GM12878 (cell line): ENCODE measurements around the gene FBXO21. TPM values are rescaled to one million over a fixed set of nuclear protein-coding genes. Genes with fewer than 3 reads are reported as not detected.
A peak's percentile ranks its signal among the peaks of the same experiment; 100 is the strongest.

Experiments
- ATAC-seq: fragments of 200-7000 bp; cut with Tn5 transposase; 3 replicates; pipeline ENCODE4 v1.9.1; 2020; ENCODE audit warnings: mild to moderate bottlenecking, moderate library complexity
- Bru-seq: library from RNA; stranded (reverse); fragments of 400-500 nt; gene quantifications from one replicate; lab custom pipeline; 2021; lab: Mats Ljungman, UMichigan
- BruChase-seq, 2 experiments: library from RNA; stranded (reverse); fragments of 400-500 nt; gene quantifications; one replicate each; lab custom pipeline; 2021; lab: Mats Ljungman, UMichigan
- BruUV-seq: library from RNA; stranded (reverse); fragments of 400-500 nt; replicated peaks from 2 replicates; lab custom pipeline; 2021; lab: Mats Ljungman, UMichigan
- CTCF ChIA-PET: fragments of 300-600 bp; sonication (Branson Sonifier 250); formaldehyde crosslinking; extraction: SDS; loops from one replicate; lab custom pipeline; 2021; ENCODE audit warnings: inconsistent platforms; lab: Yijun Ruan, JAX
- POLR2A ChIA-PET: fragments of 350-600 bp; formaldehyde crosslinking; extraction: SDS; loops from one replicate; lab custom pipeline; 2021; ENCODE audit warnings: inconsistent platforms; lab: Charles Lee
- RAD21 ChIA-PET: fragments of 300-600 bp; sonication (Branson Sonifier 250); formaldehyde crosslinking; loops from one replicate; lab custom pipeline; 2023; ENCODE audit warnings: antibody characterized with exemption; ENCODE audit not compliant: unreplicated experiment; lab: Charles Lee
- SMC1A ChIA-PET: fragments of 300-600 bp; sonication (Branson Sonifier 250); formaldehyde crosslinking; loops from one replicate; lab custom pipeline; 2023; ENCODE audit not compliant: unreplicated experiment, uncharacterized antibody; lab: Charles Lee
- DNase-seq: peaks from one replicate; pipeline ENCODE4 v3.0.0-alpha.2; 2011; ENCODE audit warnings: low read depth, low spot score
- FAIRE-seq: peaks from 3 replicates; lab custom pipeline; 2011; peaks lifted over from hg19 to GRCh38; lab: Jason Lieb, UNC
- H2AFZ ChIP-seq: 2 replicates; pipeline ENCODE4 v1.6.0; 2011; ENCODE audit warnings: low read depth, low read length, control low read depth; ENCODE audit not compliant: control insufficient read depth
- H3K27ac ChIP-seq: 2 replicates; pipeline ENCODE4 v1.5.1; 2011; ENCODE audit warnings: control low read depth; ENCODE audit not compliant: control insufficient read depth, insufficient read depth
- H3K27me3 ChIP-seq, 2 experiments: replicated peaks in 1 of 2; 2 replicates each; pipeline versions ENCODE4 v1.6.0 to v1.6.1; 2011; ENCODE audit warnings: low read length in 1 of 2; ENCODE audit not compliant: control insufficient read depth in 2 of 2, insufficient read depth in 2 of 2
- H3K36me3 ChIP-seq, 2 experiments: 2 replicates each; pipeline ENCODE4 v1.5.1; 2011; ENCODE audit warnings: low read length in 1 of 2; ENCODE audit not compliant: control insufficient read depth in 2 of 2, insufficient read depth in 2 of 2
- H3K4me1 ChIP-seq: 2 replicates; pipeline ENCODE4 v1.6.1; 2011; ENCODE audit warnings: mild to moderate bottlenecking, low read length, moderate library complexity, mixed read lengths; ENCODE audit not compliant: control insufficient read depth, insufficient read depth
- H3K4me2 ChIP-seq: 2 replicates; pipeline ENCODE4 v1.6.0; 2011; ENCODE audit warnings: control low read depth; ENCODE audit not compliant: control insufficient read depth, insufficient read depth
- H3K4me3 ChIP-seq: fragments of 200-600 bp; sonication (generic); 2 replicates; pipeline ENCODE4 v1.5.1; 2016
- H3K79me2 ChIP-seq: 2 replicates; pipeline ENCODE4 v1.6.0; 2011; ENCODE audit warnings: low read length; ENCODE audit not compliant: control insufficient read depth, insufficient read depth
- H3K9ac ChIP-seq: 2 replicates; pipeline ENCODE4 v1.8.0; 2011; ENCODE audit warnings: low read length, control low read depth, mixed read lengths; ENCODE audit not compliant: control insufficient read depth, insufficient read depth
- H3K9me3 ChIP-seq: replicated peaks from 3 replicates; pipeline ENCODE4 v1.5.1; 2011; ENCODE audit warnings: mild to moderate bottlenecking, low read length; ENCODE audit not compliant: control insufficient read depth, insufficient read depth
- H4K20me1 ChIP-seq: 2 replicates; pipeline ENCODE4 v1.6.0; 2011; ENCODE audit not compliant: control insufficient read depth, insufficient read depth
- BHLHE40 ChIP-seq, 2 experiments: fragments of 450-650 bp in 1 of 2; IDR thresholded peaks; 2 replicates each; pipeline ENCODE4 v1.6.1; 2011 to 2017; ENCODE audit warnings: low read depth in 2 of 2, borderline replicate concordance in 1 of 2, improper control_type of control experiment in 1 of 2, low read length in 1 of 2, mild to moderate bottlenecking in 1 of 2
- NR2C1 ChIP-seq: fragments of 450-650 bp; IDR thresholded peaks from 2 replicates; pipeline ENCODE4 v1.6.1; 2017; ENCODE audit warnings: antibody characterized with exemption, mild to moderate bottlenecking, moderate library complexity
- RELA ChIP-seq: fragments of 450-650 bp; IDR thresholded peaks from 2 replicates; pipeline ENCODE4 v1.8.0; 2014; ENCODE audit warnings: borderline replicate concordance; ENCODE audit not compliant: partially characterized antibody
- SRF ChIP-seq, 2 experiments: IDR thresholded peaks; 2 replicates each; pipeline ENCODE4 v1.6.1; 2011; ENCODE audit warnings: low read depth in 2 of 2, low read length in 2 of 2, mild to moderate bottlenecking in 1 of 2, moderate library complexity in 1 of 2
- TARDBP ChIP-seq: IDR thresholded peaks from 2 replicates; pipeline ENCODE4 v1.6.1; 2016; ENCODE audit warnings: borderline replicate concordance
- WGBS: methylation state at CpG from one replicate; pipeline ENCODE4 v1.1.6; 2016; ENCODE audit warnings: low lambda C conversion rate; ENCODE audit not compliant: insufficient replicate concordance, insufficient coverage; ENCODE audit errors: missing lambda C conversion rate; 5-methylcytosine and 5-hydroxymethylcytosine counted together
- in situ Hi-C: fragments of 300-500 bp; cut with MboI; formaldehyde crosslinking; loops from 9 replicates; pipeline ENCODE4 v1.14.3; 2018; ENCODE audit warnings: mixed read lengths
- intact Hi-C: fragments of 100-400 bp; cut with micrococcal nuclease; formaldehyde crosslinking; loops from one replicate; pipeline ENCODE4 v1.14.2; 2022; ENCODE audit not compliant: unreplicated experiment
- long read RNA-seq, 2 experiments: library from polyadenylated mRNA; unstranded; transcript quantifications; one replicate each; pipeline ENCODE4 v2.0.0, GENCODE V29; 2019 to 2020
- polyA minus RNA-seq, 3 experiments: library from RNA; depleted of rRNA, polyadenylated mRNA; stranded (reverse); fragments of >200 nt; gene quantifications; 2 replicates each; pipeline ENCODE4 v1.2.3, GENCODE V29; 2011
- polyA plus RNA-seq, 11 experiments: library from polyadenylated mRNA; depleted of rRNA in 4 of 11; unstranded in 6 of 11; stranded (reverse) in 5 of 11; fragments of >200 nt; fragmentation: Nextera tagmentation in 4 of 11; fragmentation: Illumina TruSeq in 1 of 11; extraction: Ambion mirVana in 4 of 11; extraction: Trizol in 1 of 11; gene quantifications; 1 replicate in 1 of 11; 2 replicates in 10 of 11; pipeline versions ENCODE4 v1.2.1 to v1.2.3, GENCODE V29; 2011 to 2016; ENCODE audit warnings: inconsistent platforms in 2 of 11, missing spikeins in 2 of 11, low read depth in 1 of 11
- total RNA-seq, 4 experiments: library from RNA; depleted of rRNA in 3 of 4; stranded (reverse); fragments of >200 nt in 3 of 4; fragmentation: Illumina TruSeq in 1 of 4; extraction: Trizol in 1 of 4; gene quantifications; 2 replicates each; pipeline versions ENCODE4 v1.2.1 to v1.2.3, GENCODE V29; 2013 to 2021
- TF ChIP-seq, protein P1 (sequence below): fragments of 450-650 bp; formaldehyde crosslinking; IDR thresholded peaks from 2 replicates; pipeline ENCODE4 v1.4.0; 2022; ENCODE audit warnings: mild to moderate bottlenecking, moderate library complexity
- TF ChIP-seq, protein P2 (sequence below): fragments of 450-650 bp; IDR thresholded peaks from 2 replicates; pipeline ENCODE4 v1.6.1; 2017; ENCODE audit warnings: mild to moderate bottlenecking, moderate library complexity

Gene FBXO21, protein sequence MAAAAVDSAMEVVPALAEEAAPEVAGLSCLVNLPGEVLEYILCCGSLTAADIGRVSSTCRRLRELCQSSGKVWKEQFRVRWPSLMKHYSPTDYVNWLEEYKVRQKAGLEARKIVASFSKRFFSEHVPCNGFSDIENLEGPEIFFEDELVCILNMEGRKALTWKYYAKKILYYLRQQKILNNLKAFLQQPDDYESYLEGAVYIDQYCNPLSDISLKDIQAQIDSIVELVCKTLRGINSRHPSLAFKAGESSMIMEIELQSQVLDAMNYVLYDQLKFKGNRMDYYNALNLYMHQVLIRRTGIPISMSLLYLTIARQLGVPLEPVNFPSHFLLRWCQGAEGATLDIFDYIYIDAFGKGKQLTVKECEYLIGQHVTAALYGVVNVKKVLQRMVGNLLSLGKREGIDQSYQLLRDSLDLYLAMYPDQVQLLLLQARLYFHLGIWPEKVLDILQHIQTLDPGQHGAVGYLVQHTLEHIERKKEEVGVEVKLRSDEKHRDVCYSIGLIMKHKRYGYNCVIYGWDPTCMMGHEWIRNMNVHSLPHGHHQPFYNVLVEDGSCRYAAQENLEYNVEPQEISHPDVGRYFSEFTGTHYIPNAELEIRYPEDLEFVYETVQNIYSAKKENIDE
- 52.2 and 59.4 TPM in 2 replicates for total RNA-seq (2013; cell fraction: nucleolus; rRNA removed)
- total RNA-seq (2014; rRNA removed) (20.1 and 32.6 TPM in 2 replicates), total RNA-seq (2014; rRNA removed; fragmentation: Illumina TruSeq; extraction: Trizol) (11.9 and 12.7 TPM in 2 replicates), total RNA-seq (2021) (21.8 and 25.1 TPM in 2 replicates), polyA plus RNA-seq (2011; rRNA removed) (15.7 and 16.0 TPM in 2 replicates), polyA plus RNA-seq (2014; fragmentation: Illumina TruSeq; extraction: Trizol) (11.5 and 15.4 TPM in 2 replicates), polyA plus RNA-seq (2014; fragmentation: Nextera tagmentation; extraction: Ambion mirVana) (1 to 10 TPM; 5.5 to 9.4 TPM), polyA plus RNA-seq (2014; rRNA removed) (26.4 TPM in 2 replicates), polyA plus RNA-seq (2016; fragmentation: Nextera tagmentation; extraction: Ambion mirVana) (10 to 100 TPM; 24.0 to 25.6 TPM), polyA minus RNA-seq (2011; rRNA and poly(A)+ RNA removed) (23.8 and 30.2 TPM in 2 replicates), Bru-seq, nascent RNA (percentile 85 among the genes with signal in this experiment), BruChase-seq, experiment 1, labeled RNA remaining after a 6-hour chase (percentile 72 among the genes with signal in this experiment), BruChase-seq, experiment 2, labeled RNA remaining after a 2-hour chase (percentile 80 among the genes with signal in this experiment)
- polyA plus RNA-seq (2011; ENCODE audit: low read depth) = 6.0 TPM
- polyA plus RNA-seq (2011; cell fraction: cytosol; rRNA removed) = 42.9 and 46.3 TPM in 2 replicates
- 26.8 and 45.0 TPM in 2 replicates for polyA plus RNA-seq (2011; cell fraction: nucleus; rRNA removed)
- polyA plus RNA-seq (2012) = 10.2 and 11.6 TPM in 2 replicates
- polyA minus RNA-seq (2011; cell fraction: cytosol; rRNA and poly(A)+ RNA removed) = 15.1 and 17.0 TPM in 2 replicates
- 14.1 and 27.7 TPM in 2 replicates for polyA minus RNA-seq (2011; cell fraction: nucleus; rRNA and poly(A)+ RNA removed)
- long read RNA-seq, experiment 1, full-length matches to known transcripts = 23 of 25 reads
- long read RNA-seq, experiment 1, partial matches to known transcripts = 2 of 25 reads
- long read RNA-seq, experiment 1, other reads (novel, unspliced or antisense) = 0 of 25 reads
- long read RNA-seq, experiment 2, full-length matches to known transcripts = 89 of 110 reads
- long read RNA-seq, experiment 2, partial matches to known transcripts = 5 of 110 reads
- long read RNA-seq, experiment 2, other reads (novel, unspliced or antisense) = 16 of 110 reads

DNA sequence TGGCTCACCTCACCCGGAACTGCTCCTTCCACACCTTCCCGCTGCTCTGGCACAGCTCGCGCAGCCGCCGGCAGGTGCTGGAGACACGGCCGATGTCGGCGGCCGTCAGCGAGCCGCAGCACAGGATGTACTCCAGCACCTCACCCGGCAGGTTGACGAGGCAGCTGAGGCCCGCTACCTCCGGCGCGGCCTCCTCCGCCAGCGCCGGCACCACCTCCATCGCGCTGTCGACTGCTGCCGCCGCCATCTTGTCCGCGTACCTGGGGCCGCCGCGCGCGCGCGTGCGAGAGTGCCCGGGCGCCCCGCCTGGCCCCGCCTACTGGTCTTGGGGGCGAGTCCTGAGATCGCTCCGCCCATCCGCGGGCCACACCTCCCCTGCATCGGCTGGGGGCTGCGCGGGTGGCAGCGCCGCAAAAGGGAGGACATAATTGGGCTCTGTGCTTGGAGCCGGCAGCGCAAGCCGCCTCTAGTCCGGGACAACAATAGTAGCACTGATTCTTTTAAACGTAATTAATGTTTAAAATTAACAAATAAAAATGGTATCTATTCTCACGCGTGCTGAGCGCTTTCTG is at the start of gene FBXO21:
TSS of gene FBXO21 (minus strand) at position 261 of the 572 bp plus-strand sequence. CDS start at position 247, 14 bp downstream.
- H3K9me3 ChIP-seq = no peaks in the 10 kb centered on the region; the same call in 2 of the 3 replicates
- BruUV-seq = no TSS peak
- no peaks in the 10 kb centered on the region; a peak in 1 of 4 replicates for H3K36me3 ChIP-seq
- no peak for FAIRE-seq
- H2AFZ ChIP-seq = peak within 1 kb of the TSS; percentile 73
- H3K27me3 ChIP-seq = no peaks in the 10 kb centered on the region
- POLR2A ChIA-PET = interaction anchor here (0.6 kb wide), 1 partner anchor 240 kb away, joined by 3 read pairs; no protein-coding TSS in a partner anchor
- peak within 1 kb of the TSS; percentile 89 for H3K4me2 ChIP-seq
- peak within 1 kb of the TSS; percentile 60 for H3K9ac ChIP-seq
- RAD21 ChIA-PET = no interaction called here
- H3K4me1 ChIP-seq = no peaks in the 10 kb centered on the region; the same call in 1 of the 2 replicates
- H3K27ac ChIP-seq = peak within 1 kb of the TSS; percentile 14; the same call in 1 of the 2 replicates
- 4% methylated on average over 58 of the region's 59 CpGs for WGBS
- peak; percentile 98 for ATAC-seq
- intact Hi-C loops (no loop called here), in situ Hi-C loops (loop anchor here (25.0 kb wide), 1 partner anchor 1197 kb away; the partner anchor contains the start of gene SUDS3)
- peak within 1 kb of the TSS; percentile 84 for H3K4me3 ChIP-seq
- peaks cover 18% of the 10 kb centered on the region for H3K79me2 ChIP-seq
- H4K20me1 ChIP-seq = no peaks in the 10 kb centered on the region
- CTCF ChIA-PET = no interaction called here
- SMC1A ChIA-PET = no interaction called here
- DNase-seq = peak; percentile 33
- TF ChIP-seq, protein P1, sequence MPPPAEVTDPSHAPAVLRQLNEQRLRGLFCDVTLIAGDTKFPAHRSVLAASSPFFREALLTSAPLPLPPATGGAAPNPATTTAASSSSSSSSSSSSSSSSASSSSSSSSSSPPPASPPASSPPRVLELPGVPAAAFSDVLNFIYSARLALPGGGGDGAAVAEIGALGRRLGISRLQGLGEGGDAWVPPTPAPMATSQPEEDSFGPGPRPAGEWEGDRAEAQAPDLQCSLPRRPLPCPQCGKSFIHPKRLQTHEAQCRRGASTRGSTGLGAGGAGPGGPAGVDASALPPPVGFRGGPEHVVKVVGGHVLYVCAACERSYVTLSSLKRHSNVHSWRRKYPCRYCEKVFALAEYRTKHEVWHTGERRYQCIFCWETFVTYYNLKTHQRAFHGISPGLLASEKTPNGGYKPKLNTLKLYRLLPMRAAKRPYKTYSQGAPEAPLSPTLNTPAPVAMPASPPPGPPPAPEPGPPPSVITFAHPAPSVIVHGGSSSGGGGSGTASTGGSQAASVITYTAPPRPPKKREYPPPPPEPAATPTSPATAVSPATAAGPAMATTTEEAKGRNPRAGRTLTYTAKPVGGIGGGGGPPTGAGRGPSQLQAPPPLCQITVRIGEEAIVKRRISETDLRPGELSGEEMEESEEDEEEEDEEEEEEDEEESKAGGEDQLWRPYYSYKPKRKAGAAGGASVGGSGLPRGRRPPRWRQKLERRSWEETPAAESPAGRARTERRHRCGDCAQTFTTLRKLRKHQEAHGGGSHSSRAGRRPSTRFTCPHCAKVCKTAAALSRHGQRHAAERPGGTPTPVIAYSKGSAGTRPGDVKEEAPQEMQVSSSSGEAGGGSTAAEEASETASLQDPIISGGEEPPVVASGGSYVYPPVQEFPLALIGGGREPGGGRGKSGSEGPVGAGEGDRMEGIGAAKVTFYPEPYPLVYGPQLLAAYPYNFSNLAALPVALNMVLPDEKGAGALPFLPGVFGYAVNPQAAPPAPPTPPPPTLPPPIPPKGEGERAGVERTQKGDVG (CRISPR knock-in tag) = no peak
- TF ChIP-seq TARDBP (no peak), RELA (peak; percentile 66), NR2C1 (peak; percentile 60; the same call in 1 of the 2 replicates), SRF (IDR thresholded peaks at IDR 0.05; ENCODE audit: low read depth in 2 of 2, low read length in 2 of 2) (no peak), BHLHE40 (IDR thresholded peaks at IDR 0.05; ENCODE audit: borderline replicate concordance in 1 of 2, low read depth in 2 of 2, low read length in 1 of 2) (peak; percentile 73 to 87; a peak in 3 of 4 replicates)
- TF ChIP-seq, protein P2, sequence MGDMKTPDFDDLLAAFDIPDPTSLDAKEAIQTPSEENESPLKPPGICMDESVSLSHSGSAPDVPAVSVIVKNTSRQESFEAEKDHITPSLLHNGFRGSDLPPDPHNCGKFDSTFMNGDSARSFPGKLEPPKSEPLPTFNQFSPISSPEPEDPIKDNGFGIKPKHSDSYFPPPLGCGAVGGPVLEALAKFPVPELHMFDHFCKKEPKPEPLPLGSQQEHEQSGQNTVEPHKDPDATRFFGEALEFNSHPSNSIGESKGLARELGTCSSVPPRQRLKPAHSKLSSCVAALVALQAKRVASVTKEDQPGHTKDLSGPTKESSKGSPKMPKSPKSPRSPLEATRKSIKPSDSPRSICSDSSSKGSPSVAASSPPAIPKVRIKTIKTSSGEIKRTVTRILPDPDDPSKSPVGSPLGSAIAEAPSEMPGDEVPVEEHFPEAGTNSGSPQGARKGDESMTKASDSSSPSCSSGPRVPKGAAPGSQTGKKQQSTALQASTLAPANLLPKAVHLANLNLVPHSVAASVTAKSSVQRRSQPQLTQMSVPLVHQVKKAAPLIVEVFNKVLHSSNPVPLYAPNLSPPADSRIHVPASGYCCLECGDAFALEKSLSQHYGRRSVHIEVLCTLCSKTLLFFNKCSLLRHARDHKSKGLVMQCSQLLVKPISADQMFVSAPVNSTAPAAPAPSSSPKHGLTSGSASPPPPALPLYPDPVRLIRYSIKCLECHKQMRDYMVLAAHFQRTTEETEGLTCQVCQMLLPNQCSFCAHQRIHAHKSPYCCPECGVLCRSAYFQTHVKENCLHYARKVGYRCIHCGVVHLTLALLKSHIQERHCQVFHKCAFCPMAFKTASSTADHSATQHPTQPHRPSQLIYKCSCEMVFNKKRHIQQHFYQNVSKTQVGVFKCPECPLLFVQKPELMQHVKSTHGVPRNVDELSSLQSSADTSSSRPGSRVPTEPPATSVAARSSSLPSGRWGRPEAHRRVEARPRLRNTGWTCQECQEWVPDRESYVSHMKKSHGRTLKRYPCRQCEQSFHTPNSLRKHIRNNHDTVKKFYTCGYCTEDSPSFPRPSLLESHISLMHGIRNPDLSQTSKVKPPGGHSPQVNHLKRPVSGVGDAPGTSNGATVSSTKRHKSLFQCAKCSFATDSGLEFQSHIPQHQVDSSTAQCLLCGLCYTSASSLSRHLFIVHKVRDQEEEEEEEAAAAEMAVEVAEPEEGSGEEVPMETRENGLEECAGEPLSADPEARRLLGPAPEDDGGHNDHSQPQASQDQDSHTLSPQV = no peak
